HG03108 (cell line): ENCODE results near the gene CDK5R1.
"Not testable (repeated sequence)": the region's sequence is repeated elsewhere in the genome, so short reads cannot be mapped to it uniquely, and the experiment has no call there.

Experiments
- ATAC-seq: cut with Tn5 transposase; IDR thresholded peaks from one replicate; pipeline ENCODE4 v1.9.1; 2021; ENCODE audit warnings: moderate library complexity; ENCODE audit not compliant: unreplicated experiment

Gene CDK5R1

DNA sequence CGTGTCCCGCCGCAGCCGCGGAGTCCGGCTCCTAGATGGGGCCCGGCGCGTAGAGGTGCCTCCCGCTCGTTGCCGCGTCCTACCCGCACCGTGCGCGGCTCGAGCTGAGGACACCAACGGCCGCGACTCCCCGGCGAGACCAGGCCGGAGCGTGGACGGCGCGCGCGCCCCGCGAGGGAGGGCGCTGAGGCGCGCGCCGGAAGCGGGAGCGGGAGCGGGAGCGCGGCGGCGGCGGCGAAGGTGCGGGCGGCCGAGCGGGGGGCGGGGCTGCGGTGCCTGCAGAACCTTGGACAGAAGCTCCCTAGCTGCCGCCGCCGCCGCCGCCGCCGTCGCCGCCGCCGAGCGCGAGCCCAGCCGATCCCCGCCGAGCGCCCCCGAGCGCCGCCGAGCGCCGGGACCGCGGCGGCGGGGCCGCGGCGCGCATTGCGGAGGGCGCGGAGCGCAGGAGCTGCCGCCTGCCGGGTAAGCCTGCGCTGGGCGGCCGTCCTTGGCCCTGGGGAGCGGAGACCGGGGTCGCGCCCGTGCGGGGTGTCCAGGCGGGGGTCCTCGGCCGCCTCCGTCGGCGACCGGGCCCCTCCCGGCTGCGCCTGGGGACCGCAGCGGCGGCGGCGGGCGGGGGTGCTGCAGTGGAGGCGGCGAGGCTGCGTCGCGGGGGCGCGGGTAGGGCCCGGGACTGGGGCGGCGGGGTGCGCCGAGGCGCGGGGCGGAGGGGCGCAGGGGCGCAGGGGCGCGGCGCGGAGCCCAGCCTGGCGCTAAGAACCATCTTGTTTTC lies at the start of gene CDK5R1:
CDK5R1 (plus strand) TSS at position 293 of the 772 bp plus-strand sequence. CDS start 628 bp downstream, outside the sequence.
- peak; percentile 38 for ATAC-seq

- no peak for ATAC-seq
These were observed 46.1 kb upstream of the CDK5R1 start for GRCh38 chr17:32440722-32441121.

DNA sequence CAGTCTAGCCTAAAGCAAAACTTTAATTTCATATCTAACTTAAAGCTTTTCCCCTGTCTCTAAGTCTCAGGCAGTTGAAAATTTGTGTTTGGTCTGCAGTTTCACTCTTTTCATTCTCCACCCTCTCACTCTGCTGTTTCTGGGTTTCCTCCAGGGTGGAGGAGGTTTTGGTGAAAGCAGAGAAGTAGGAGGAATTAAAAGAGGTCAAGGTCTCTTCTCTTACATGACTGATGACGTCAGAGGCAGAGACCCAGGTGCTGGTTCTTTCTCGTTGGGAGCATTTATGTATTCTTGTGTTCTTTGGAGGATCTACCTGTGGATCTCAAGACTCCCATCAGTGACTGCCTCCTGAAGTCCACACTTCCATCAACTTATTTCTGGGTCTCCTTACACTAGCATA lies 44.9 kb upstream of the CDK5R1 start:
- ATAC-seq, result no peak

DNA sequence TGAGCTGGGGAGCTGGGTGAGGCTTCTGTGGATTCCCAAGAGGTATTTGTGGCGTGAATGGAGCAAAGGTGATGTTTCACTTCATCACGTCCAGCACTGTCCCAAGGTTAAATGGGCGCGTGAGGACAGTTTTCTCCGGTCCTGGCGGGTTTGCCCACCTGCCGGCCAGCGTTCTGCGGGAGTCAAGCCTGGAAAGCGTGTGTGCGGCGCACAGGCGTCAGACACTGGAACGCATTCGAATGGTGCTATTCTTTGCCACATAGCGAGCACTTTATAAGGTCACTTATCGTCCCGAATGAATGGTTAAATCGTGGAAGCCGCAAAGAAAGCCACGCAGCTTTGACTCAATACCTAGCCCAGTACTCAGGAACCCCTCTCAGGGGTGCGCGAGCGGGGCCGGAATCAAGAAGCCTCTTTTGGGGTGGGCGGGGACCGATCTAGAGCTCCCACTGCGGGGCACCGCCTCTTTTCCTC lies 42.9 kb upstream of the CDK5R1 start:
- ATAC-seq, result no peak

- peak; percentile 86 for ATAC-seq
These were observed 42.3 kb upstream of the CDK5R1 start, which contains the start of gene PSMD11 for GRCh38 chr17:32444301-32445073. TSS of gene PSMD11 (plus strand) at chr17:32444510. CDS start at chr17:32444524, 14 bp downstream.

DNA sequence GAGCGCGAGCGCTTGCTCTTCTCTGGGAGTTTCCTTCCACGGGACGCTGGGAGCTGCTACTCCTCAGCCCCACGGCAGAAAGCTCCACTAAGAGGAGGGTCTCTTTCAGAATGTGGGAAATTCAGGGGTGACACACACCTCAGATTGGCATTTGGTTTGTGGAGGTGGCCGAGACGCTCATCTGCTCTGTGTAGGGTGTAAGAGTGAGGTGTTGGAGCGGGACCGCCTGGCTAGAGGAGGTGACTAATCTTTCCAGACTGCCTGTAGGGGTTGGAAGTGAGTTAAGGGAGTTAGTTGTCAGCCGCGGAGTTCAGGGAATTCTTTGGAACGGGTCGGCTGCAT lies 41.7 kb upstream of the CDK5R1 start:
- peak; percentile 14 for ATAC-seq

DNA sequence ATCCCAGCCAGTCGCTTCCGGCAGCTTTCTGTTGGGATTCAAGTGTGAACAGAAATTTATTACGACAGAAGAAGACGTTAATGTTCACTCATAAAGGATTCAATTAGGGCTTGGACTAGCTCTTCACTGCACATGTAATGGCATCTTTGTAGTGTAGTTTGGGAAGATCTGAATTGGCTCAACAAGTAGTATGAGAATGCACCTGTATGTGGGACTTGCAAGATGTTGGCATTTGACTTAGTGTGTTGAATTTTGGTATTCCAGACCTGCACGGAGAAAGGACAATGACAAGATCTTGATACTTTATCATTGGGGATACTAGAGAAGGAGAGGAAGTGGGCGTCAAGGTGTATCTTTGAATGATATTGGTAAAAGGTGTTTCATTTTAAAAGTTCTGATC lies 41.3 kb upstream of the CDK5R1 start:
- ATAC-seq, result no peak

DNA sequence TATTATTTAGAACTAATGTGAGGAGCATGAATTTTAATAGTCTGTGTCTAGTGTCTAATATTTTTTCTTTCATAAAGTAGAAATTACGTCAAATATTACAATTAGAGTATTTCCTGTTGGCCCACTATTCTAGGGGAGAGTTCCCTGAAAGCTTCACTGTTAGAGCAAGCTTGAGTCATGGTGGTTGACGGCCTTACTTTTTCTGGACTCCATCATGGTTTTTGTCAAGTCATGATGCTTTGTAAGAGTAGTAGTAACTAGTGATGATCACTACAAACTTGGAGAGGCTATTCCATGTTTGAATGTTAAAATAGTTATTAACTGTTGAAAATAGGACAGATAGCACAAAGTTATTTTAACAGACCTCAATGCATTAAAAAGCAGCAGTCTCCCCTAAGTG lies 40.8 kb upstream of the CDK5R1 start:
- ATAC-seq, result no peak

- ATAC-seq, result no peak
These were observed 39.8 kb upstream of the CDK5R1 start for GRCh38 chr17:32446949-32447348.

DNA sequence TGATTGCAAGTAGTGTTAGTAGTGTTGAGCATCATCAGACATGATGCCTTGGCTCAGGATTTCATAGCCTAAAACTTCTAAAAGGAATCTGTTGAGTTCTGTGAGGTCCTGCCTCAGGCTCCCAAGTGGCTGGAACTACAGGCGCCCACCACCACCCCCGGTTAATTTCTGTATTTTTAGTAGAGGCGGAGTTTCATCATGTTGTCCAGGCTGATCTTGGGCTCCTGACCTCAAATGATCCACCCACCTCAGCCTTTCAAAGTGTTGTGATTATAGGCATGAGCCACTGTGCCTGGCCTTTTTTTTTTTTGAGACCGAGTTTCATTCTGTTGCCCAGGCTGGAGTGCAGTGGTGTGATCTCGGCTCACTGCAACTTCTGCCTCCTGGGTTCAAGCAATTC lies 36.8 kb upstream of the CDK5R1 start:
- no peak for ATAC-seq

- ATAC-seq, result not testable (repeated sequence)
These were observed 36.4 kb upstream of the CDK5R1 start for GRCh38 chr17:32450379-32450778.

DNA sequence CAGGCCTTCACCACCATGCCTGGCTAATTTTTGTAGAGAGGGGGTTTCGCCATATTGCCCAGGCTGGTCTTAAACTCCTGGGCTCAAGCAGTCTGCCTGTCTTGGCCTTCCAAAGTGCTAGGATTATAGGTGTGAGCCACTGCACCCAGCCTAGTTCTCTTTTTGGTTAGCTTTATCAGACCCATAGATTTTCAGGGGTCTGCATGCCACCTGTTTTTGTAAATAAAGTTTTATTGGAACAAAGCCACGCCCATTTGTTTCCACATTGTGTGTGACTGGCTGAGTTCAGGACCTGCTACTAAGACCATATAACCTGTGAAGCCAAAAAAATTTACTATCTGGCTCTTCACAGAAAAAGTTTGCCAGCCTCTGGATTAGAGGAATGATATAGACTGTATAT lies 34.9 kb upstream of the CDK5R1 start:
- no peak for ATAC-seq

DNA sequence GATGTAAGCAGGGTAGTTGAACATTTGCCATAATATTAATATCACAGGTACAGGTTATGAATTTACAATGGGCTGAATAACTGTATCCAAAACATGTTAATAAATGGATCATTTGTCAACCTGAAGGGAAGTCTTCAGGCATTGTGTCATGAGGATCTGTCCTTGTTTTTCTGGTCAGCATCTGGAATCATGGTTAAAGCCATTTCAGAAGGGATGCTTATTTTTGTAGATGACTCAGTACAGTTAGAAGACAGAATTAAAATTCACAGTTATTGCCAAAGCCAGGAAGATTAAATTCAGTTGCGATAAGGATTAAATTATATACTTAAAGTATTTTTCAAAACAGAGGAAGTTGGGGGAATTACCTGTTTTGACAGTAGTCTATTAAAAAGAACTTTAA lies 34.5 kb upstream of the CDK5R1 start:
- ATAC-seq, result no peak

GRCh38 chr17:32453370-32453769 lies 33.4 kb upstream of the CDK5R1 start:
- no peak for ATAC-seq

GRCh38 chr17:32458371-32458770 lies 28.4 kb upstream of the CDK5R1 start:
- ATAC-seq, result no peak

GRCh38 chr17:32460054-32460453 lies 26.7 kb upstream of the CDK5R1 start:
- no peak for ATAC-seq

- no peak for ATAC-seq
These were observed 25.3 kb upstream of the CDK5R1 start for GRCh38 chr17:32461498-32461852.

GRCh38 chr17:32461853-32462617 lies 24.8 kb upstream of the CDK5R1 start:
- ATAC-seq, result no peak

GRCh38 chr17:32463304-32463703 lies 23.5 kb upstream of the CDK5R1 start:
- no peak for ATAC-seq

DNA sequence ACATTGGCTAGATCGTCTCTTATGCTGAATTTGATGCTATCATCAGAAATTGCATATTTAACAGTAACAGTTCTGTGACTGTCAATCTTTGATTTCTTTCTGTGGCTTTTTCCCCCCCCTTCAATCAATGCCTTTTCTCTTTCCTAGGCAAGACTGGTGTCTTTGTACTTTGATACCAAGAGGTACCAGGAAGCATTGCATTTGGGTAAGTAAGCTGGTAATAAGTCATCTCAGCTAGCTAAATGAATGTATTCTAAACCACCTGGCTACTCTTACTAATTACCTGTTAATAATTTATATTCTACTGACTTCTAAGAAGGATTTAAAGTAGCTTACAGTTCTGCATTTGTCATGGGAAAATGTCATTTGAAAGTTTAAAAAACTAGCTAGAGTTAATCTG lies 22.4 kb upstream of the CDK5R1 start:
- ATAC-seq, result no peak

- no peak for ATAC-seq
These were observed 18.8 kb upstream of the CDK5R1 start for GRCh38 chr17:32467949-32468348.
